H1 (cell line): Measurements from ENCODE around the gene RTN4RL2. TPM values are rescaled to one million over a fixed set of nuclear protein-coding genes. Genes with fewer than 3 reads are reported as not detected.

ENCODE experiments used
- CTCF ChIA-PET: fragments of 300-600 bp; sonication (Branson Sonifier 250); formaldehyde crosslinking; loops from one replicate; lab custom pipeline; 2021; ENCODE audit not compliant: partially characterized antibody; lab: Charles Lee
- POLR2A ChIA-PET: fragments of 300-600 bp; sonication (Branson Sonifier 250); formaldehyde crosslinking; loops from one replicate; lab custom pipeline; 2021; ENCODE audit warnings: inconsistent platforms; ENCODE audit not compliant: partially characterized antibody; lab: Charles Lee
- DNase-seq, 2 experiments: peaks; one replicate each; pipeline versions ENCODE4 v3.0.0 to v3.0.0-alpha.2; 2010 to 2022; ENCODE audit warnings: low spot score in 2 of 2, low read depth in 1 of 2, mixed read lengths in 1 of 2
- FAIRE-seq: peaks from 2 replicates; lab custom pipeline; 2011; peaks lifted over from hg19 to GRCh38; lab: Jason Lieb, UNC
- H2AFZ ChIP-seq: 2 replicates; pipeline ENCODE4 v1.8.1; 2012; ENCODE audit warnings: low read length, inconsistent platforms
- H2AK5ac ChIP-seq: 2 replicates; pipeline ENCODE4 v1.6.1; 2013; ENCODE audit warnings: low read depth, low read length
- H2BK120ac ChIP-seq: replicated peaks from 2 replicates; pipeline ENCODE3; 2013; ENCODE audit warnings: low read depth, low read length, inconsistent platforms
- H2BK12ac ChIP-seq: 2 replicates; pipeline ENCODE4 v1.6.1; 2013; ENCODE audit warnings: low read depth, low read length
- H2BK15ac ChIP-seq: 2 replicates; pipeline ENCODE4 v1.6.1; 2013; ENCODE audit warnings: low read length
- H2BK20ac ChIP-seq: 2 replicates; pipeline ENCODE4 v1.6.1; 2013; ENCODE audit warnings: low read length
- H2BK5ac ChIP-seq: 2 replicates; pipeline ENCODE4 v1.6.1; 2013; ENCODE audit warnings: low read depth, low read length
- H3K14ac ChIP-seq: 2 replicates; pipeline ENCODE4 v1.6.1; 2013; ENCODE audit warnings: inconsistent platforms; ENCODE audit not compliant: insufficient read length
- H3K18ac ChIP-seq: 2 replicates; pipeline ENCODE4 v1.6.1; 2013; ENCODE audit warnings: low read length; ENCODE audit errors: extremely low read depth
- H3K23ac ChIP-seq: 2 replicates; pipeline ENCODE4 v1.6.1; 2013; ENCODE audit warnings: inconsistent platforms; ENCODE audit not compliant: insufficient read length
- H3K23me2 ChIP-seq: 2 replicates; pipeline ENCODE4 v1.6.1; 2013; ENCODE audit warnings: low read depth, low read length
- H3K27ac ChIP-seq: 2 replicates; pipeline ENCODE4 v1.6.1; 2011; ENCODE audit warnings: low read depth, low read length, inconsistent platforms
- H3K27me3 ChIP-seq, 4 experiments: replicated peaks in 1 of 4; 1 replicate in 1 of 4; 2 replicates in 3 of 4; pipeline versions ENCODE4 v1.6.1 to v1.8.1; 2011 to 2013; ENCODE audit warnings: low read length in 3 of 4, mild to moderate bottlenecking in 3 of 4, inconsistent platforms in 2 of 4, mixed read lengths in 2 of 4, moderate library complexity in 1 of 4; ENCODE audit not compliant: control insufficient read depth in 3 of 4, insufficient read depth in 3 of 4; ENCODE audit errors: extremely low read depth in 1 of 4
- H3K36me3 ChIP-seq, 4 experiments: 2 replicates each; pipeline versions ENCODE4 v1.6.1 to v1.8.1; 2011 to 2013; ENCODE audit warnings: mild to moderate bottlenecking in 4 of 4, low read length in 3 of 4, moderate library complexity in 2 of 4, control low read depth in 1 of 4, inconsistent platforms in 1 of 4; ENCODE audit not compliant: insufficient read depth in 4 of 4, control insufficient read depth in 2 of 4
- H3K4ac ChIP-seq: replicated peaks from 2 replicates; pipeline ENCODE3; 2013; ENCODE audit warnings: low read length, low read depth, mixed read lengths, inconsistent platforms; ENCODE audit not compliant: insufficient read length
- H3K4me1 ChIP-seq, 4 experiments: replicated peaks in 1 of 4; 1 replicate in 1 of 4; 2 replicates in 3 of 4; pipeline versions ENCODE4 v1.6.1 to v1.8.1; 2011 to 2013; ENCODE audit warnings: low read length in 3 of 4, inconsistent platforms in 2 of 4, mixed read lengths in 1 of 4; ENCODE audit not compliant: insufficient read depth in 4 of 4, control insufficient read depth in 3 of 4
- H3K4me2 ChIP-seq, 2 experiments: 2 replicates each; pipeline versions ENCODE4 v1.6.1 to v1.8.1; 2011 to 2013; ENCODE audit warnings: low read depth in 2 of 2, low read length in 2 of 2, control low read depth in 1 of 2, inconsistent platforms in 1 of 2, mild to moderate bottlenecking in 1 of 2; ENCODE audit not compliant: insufficient read depth in 1 of 2
- H3K4me3 ChIP-seq, 4 experiments: fragments of 200-600, 300-600 bp in 1 of 4; sonication (generic), shearing (Covaris generic), sonication (Bioruptor Twin) in 1 of 4; 2 replicates each; pipeline versions ENCODE4 v1.5.1 to v1.8.1; 2011 to 2016; ENCODE audit warnings: low read length in 4 of 4, low read depth in 3 of 4, control low read depth in 2 of 4, inconsistent platforms in 2 of 4, mild to moderate bottlenecking in 2 of 4, mixed read lengths in 1 of 4, moderate library complexity in 1 of 4; ENCODE audit not compliant: insufficient read depth in 2 of 4; ENCODE audit errors: extremely low read depth in 1 of 4
- H3K56ac ChIP-seq: replicated peaks from 2 replicates; pipeline ENCODE3; 2013; ENCODE audit warnings: low read depth, mild to moderate bottlenecking, mixed read lengths, low read length, inconsistent platforms; ENCODE audit not compliant: insufficient read length
- H3K79me1 ChIP-seq: 2 replicates; pipeline ENCODE4 v1.6.1; 2013; ENCODE audit warnings: low read depth, low read length, control low read depth
- H3K79me2 ChIP-seq, 2 experiments: 2 replicates each; pipeline versions ENCODE4 v1.6.1 to v1.8.1; 2012 to 2013; ENCODE audit warnings: low read length in 2 of 2, mild to moderate bottlenecking in 2 of 2, inconsistent platforms in 1 of 2; ENCODE audit not compliant: insufficient read depth in 2 of 2, control insufficient read depth in 1 of 2
- H3K9ac ChIP-seq, 4 experiments: replicated peaks in 1 of 4; 1 replicate in 1 of 4; 2 replicates in 3 of 4; pipeline versions ENCODE4 v1.6.1 to v1.8.1; 2011 to 2013; ENCODE audit warnings: low read depth in 3 of 4, low read length in 3 of 4, control low read depth in 2 of 4, mild to moderate bottlenecking in 2 of 4, moderate library complexity in 2 of 4, inconsistent platforms in 1 of 4; ENCODE audit errors: extremely low read depth in 1 of 4
- H3K9me3 ChIP-seq, 2 experiments: 2 replicates each; pipeline versions ENCODE4 v1.6.1 to v1.8.1; 2012 to 2013; ENCODE audit warnings: mild to moderate bottlenecking in 2 of 2, moderate library complexity in 2 of 2, control low read depth in 1 of 2, inconsistent platforms in 1 of 2, low read depth in 1 of 2, low read length in 1 of 2, mixed read lengths in 1 of 2; ENCODE audit not compliant: insufficient read depth in 2 of 2
- H4K20me1 ChIP-seq, 2 experiments: replicated peaks in 1 of 2; 2 replicates each; pipeline versions ENCODE3 to v1.8.1; 2011 to 2013; ENCODE audit warnings: inconsistent platforms in 2 of 2, low read length in 2 of 2, mild to moderate bottlenecking in 1 of 2; ENCODE audit not compliant: insufficient read depth in 2 of 2, control insufficient read depth in 1 of 2
- H4K5ac ChIP-seq: 2 replicates; pipeline ENCODE4 v1.6.1; 2013; ENCODE audit warnings: low read length, low read depth, mixed read lengths, inconsistent platforms; ENCODE audit not compliant: insufficient read length
- H4K8ac ChIP-seq: 2 replicates; pipeline ENCODE4 v1.8.0; 2013; ENCODE audit warnings: mild to moderate bottlenecking, moderate library complexity, low read length, inconsistent platforms; ENCODE audit not compliant: insufficient read depth; ENCODE audit errors: extremely low read depth
- H4K91ac ChIP-seq: replicated peaks from 2 replicates; pipeline ENCODE3; 2013; ENCODE audit warnings: low read length, mixed read lengths, inconsistent platforms; ENCODE audit not compliant: insufficient read length
- ASH2L ChIP-seq: fragments of 200-600, 300-600 bp; sonication (generic); IDR thresholded peaks from one replicate; pipeline ENCODE4 v1.7.1; 2017; ENCODE audit warnings: low read length
- BACH1 ChIP-seq: IDR thresholded peaks from 2 replicates; pipeline ENCODE4 v1.6.1; 2012; ENCODE audit warnings: low read length, improper control_type of control experiment
- EP300 ChIP-seq, 2 experiments: IDR thresholded peaks; 1 replicate in 1 of 2; 2 replicates in 1 of 2; pipeline ENCODE4 v1.6.1; 2011 to 2012; ENCODE audit warnings: low read depth in 2 of 2, low read length in 2 of 2, mild to moderate bottlenecking in 2 of 2, borderline replicate concordance in 1 of 2, inconsistent platforms in 1 of 2, moderate library complexity in 1 of 2
- WGBS, 2 experiments: shearing (Covaris generic) in 1 of 2; methylation state at CpG; one replicate each; pipeline versions ENCODE4 v1.1.6 to v1.1.7; 2013 to 2015; ENCODE audit warnings: low lambda C conversion rate in 2 of 2, mixed read lengths in 2 of 2, inconsistent platforms in 1 of 2, low coverage in 1 of 2, missing lambda C conversion rate in 1 of 2; ENCODE audit not compliant: insufficient replicate concordance in 2 of 2, insufficient coverage in 1 of 2, insufficient read length in 1 of 2; ENCODE audit errors: extremely low coverage in 1 of 2, missing lambda C conversion rate in 1 of 2; 5-methylcytosine and 5-hydroxymethylcytosine counted together
- polyA plus RNA-seq, 7 experiments: library from polyadenylated mRNA; depleted of rRNA in 3 of 7; stranded (reverse) in 5 of 7; unstranded in 2 of 7; fragments of >200 nt in 5 of 7; fragments of 200-250 nt in 2 of 7; gene quantifications; 1 replicate in 5 of 7; 2 replicates in 1 of 7; 4 replicates in 1 of 7; pipeline versions ENCODE4 v1.2.1 to v1.2.3, GENCODE V29; 2011 to 2013; ENCODE audit warnings: missing spikeins in 2 of 7, mixed read lengths in 2 of 7
- total RNA-seq: library from RNA; stranded (reverse); fragmentation: NEBNext Ultra II Directional; extraction: Animal tissue kit (Norgen Biotek cat#: 25700); gene quantifications from 2 replicates; pipeline ENCODE4 v1.2.1, GENCODE V29; 2021

RTN4RL2 gene
- total and polyA plus RNA-seq, 2 of the 8 experiments (the other 6 are each of a cell fraction or from before 2014, with no cell fraction given) = 11.4 to 23.7 TPM

DNA sequence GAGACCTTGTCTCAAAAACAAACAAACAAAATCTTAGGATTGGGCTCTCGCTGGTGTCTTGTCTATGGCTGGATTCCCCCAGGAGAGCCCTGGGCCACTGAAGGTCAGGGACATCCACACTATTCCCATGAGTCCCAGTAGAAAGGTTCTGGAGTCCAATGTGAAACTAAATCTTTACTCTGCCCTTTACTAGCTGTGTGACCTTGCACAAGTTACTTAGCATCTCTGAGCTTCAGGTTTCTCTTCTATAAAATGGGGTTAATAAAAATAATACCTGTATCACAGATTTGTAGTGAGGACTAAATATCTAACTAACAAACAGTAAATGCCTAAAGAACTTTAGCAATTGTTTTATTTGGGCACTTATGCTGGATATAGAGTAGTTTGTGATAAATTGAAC is 46.2 kb downstream of the RTN4RL2 start:
- Histone ChIP-seq H3K23me2 (no peaks in the 10 kb centered on the region), H4K91ac (no peak overlapping the region), H4K20me1 (no peaks in the 10 kb centered on the region), H4K5ac (no peak overlapping the region), H3K4me2 (no peak overlapping the region), H3K4me3 (no peak overlapping the region), H3K23ac (no peak overlapping the region), H2BK15ac (no peak overlapping the region), H2AK5ac (no peak overlapping the region), H2AFZ (no peak overlapping the region), H3K79me2 (peaks cover 0 to 15% of the 10 kb centered on the region in 2 experiments; a peak in 2 of 4 replicates), H3K4ac (no peak overlapping the region), H2BK20ac (no peak overlapping the region), H2BK120ac (no peak overlapping the region), H3K36me3 (no peaks in the 10 kb centered on the region), H3K9ac (no peak overlapping the region), H3K56ac (no peak overlapping the region), H4K8ac (no peak overlapping the region), H3K79me1 (peaks cover 2% of the 10 kb centered on the region; the same call in 1 of the 2 replicates), H3K18ac (no peak overlapping the region), H3K4me1 (peaks cover 0 to 2% (median 0%) of the 10 kb centered on the region in 4 experiments; a peak in 2 of 7 replicates), H3K27ac (no peak overlapping the region), H3K9me3 (no peaks in the 10 kb centered on the region), H3K14ac (no peak overlapping the region), H2BK5ac (no peak overlapping the region), H2BK12ac (no peak overlapping the region), H3K27me3 (no peaks in the 10 kb centered on the region)
- POLR2A ChIA-PET = interaction anchor here (1.2 to 3.0 kb wide), 4 partner anchors 9 to 181 kb away, joined by 3 to 26 read pairs (median 6); partner anchors contain the start of genes SLC43A1 and TNKS1BP1
- DNase-seq = no peak
- 100% methylated on average over 1 of the region's 1 CpG; no CpG with 5 or more reads in 1 of the 2 experiments for WGBS, 2 experiments
- TF ChIP-seq EP300 (IDR thresholded peaks at IDR 0.05; ENCODE audit: borderline replicate concordance in 1 of 2, low read depth in 2 of 2, low read length in 2 of 2) (no peak), ASH2L (no peak), BACH1 (no peak)
- FAIRE-seq = no peak
- CTCF ChIA-PET = interaction anchor here (1.4 to 33.7 kb wide), 5 partner anchors 14 to 154 kb away, joined by 3 to 1146 read pairs (median 11); partner anchors contain the start of genes SLC43A1, SMTNL1 and TIMM10
